Measurements from ENCODE around the gene PANK1.

The PANK1 gene

DNA sequence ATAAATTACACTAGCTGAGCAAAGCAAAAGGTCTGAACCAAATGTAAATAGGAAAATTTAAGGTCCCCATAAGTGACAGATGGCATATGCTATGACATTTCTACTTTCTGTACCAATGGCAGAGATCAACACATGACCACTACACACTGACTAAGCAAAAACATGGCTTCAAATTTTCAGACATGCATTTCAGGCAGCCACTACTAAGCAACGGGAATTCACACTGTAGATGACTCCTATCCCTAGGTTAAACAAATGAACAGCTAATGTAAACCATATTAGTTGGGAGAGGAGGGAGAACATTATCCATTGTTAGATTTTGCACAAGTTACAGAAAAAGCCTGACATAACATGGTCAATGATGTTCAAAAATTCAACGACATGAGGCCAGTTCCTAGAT is 45.0 kb upstream of the PANK1 start:
- Histone ChIP-seq H2AFZ (ENCODE audit: low read depth, low read length, severe bottlenecking) (no peak overlapping the region), H3K9ac (ENCODE audit: low read length) (no peak overlapping the region), H3K79me2 (ENCODE audit: insufficient read depth, low read length) (no peaks in the 10 kb centered on the region), H3K4me2 (ENCODE audit: low read depth, low read length, poor library complexity, severe bottlenecking) (no peak overlapping the region), H3K4me3 (ENCODE audit: insufficient read depth, low read length, poor library complexity, severe bottlenecking) (no peak overlapping the region), H3F3A (ENCODE audit: insufficient read depth) (no peaks in the 10 kb centered on the region), H3K27ac (ENCODE audit: low read depth, low read length) (no peak overlapping the region), H3K9me2 (replicated peaks; ENCODE audit: insufficient read depth, low read length) (no peaks in the 10 kb centered on the region), H3K36me3 (ENCODE audit: low read length) (no peaks in the 10 kb centered on the region), H4K20me1 (ENCODE audit: low read depth, low read length) (no peaks in the 10 kb centered on the region), H3K9me3 (ENCODE audit: insufficient read depth, low read length) (no peaks in the 10 kb centered on the region), H3K27me3 (ENCODE audit: low read length) (no peaks in the 10 kb centered on the region)
- TF ChIP-seq, protein P1, sequence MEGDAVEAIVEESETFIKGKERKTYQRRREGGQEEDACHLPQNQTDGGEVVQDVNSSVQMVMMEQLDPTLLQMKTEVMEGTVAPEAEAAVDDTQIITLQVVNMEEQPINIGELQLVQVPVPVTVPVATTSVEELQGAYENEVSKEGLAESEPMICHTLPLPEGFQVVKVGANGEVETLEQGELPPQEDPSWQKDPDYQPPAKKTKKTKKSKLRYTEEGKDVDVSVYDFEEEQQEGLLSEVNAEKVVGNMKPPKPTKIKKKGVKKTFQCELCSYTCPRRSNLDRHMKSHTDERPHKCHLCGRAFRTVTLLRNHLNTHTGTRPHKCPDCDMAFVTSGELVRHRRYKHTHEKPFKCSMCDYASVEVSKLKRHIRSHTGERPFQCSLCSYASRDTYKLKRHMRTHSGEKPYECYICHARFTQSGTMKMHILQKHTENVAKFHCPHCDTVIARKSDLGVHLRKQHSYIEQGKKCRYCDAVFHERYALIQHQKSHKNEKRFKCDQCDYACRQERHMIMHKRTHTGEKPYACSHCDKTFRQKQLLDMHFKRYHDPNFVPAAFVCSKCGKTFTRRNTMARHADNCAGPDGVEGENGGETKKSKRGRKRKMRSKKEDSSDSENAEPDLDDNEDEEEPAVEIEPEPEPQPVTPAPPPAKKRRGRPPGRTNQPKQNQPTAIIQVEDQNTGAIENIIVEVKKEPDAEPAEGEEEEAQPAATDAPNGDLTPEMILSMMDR (IDR thresholded peaks at IDR 0.05; ENCODE audit: insufficient read depth, low read length, poor library complexity, severe bottlenecking): no peak
- TF ChIP-seq EZH2phosphoT487 (conservative IDR thresholded peaks at IDR 0.05; ENCODE audit: low read length): no peak

DNA sequence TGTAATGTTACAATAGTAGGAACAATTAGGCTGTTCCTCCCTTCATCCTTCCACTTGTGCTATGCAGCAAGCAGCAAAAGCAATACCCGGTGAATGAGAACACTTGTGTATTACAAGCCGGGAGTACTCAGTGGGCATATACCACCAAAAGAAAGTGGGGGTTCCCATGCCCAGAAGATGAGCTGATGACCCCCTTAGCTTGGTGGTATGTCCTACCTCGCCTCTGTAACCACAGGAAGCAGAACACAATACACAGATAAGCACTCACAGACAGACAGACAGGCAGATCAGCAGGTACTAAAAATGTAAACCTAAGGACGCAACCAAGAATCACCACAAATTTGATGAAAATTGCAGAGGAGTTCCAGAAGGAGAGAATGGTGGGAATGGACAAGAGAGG is 40.9 kb upstream of the PANK1 start:
- Histone ChIP-seq H3K27me3 (ENCODE audit: low read length) (no peaks in the 10 kb centered on the region), H4K20me1 (ENCODE audit: low read depth, low read length) (no peaks in the 10 kb centered on the region), H3K79me2 (ENCODE audit: insufficient read depth, low read length) (no peaks in the 10 kb centered on the region), H3K9me3 (ENCODE audit: insufficient read depth, low read length) (no peaks in the 10 kb centered on the region), H3K4me2 (ENCODE audit: low read depth, low read length, poor library complexity, severe bottlenecking) (no peak overlapping the region), H2AFZ (ENCODE audit: low read depth, low read length, severe bottlenecking) (no peak overlapping the region), H3K9ac (ENCODE audit: low read length) (no peak overlapping the region), H3K36me3 (ENCODE audit: low read length) (no peaks in the 10 kb centered on the region), H3K4me3 (ENCODE audit: insufficient read depth, low read length, poor library complexity, severe bottlenecking) (no peak overlapping the region), H3F3A (ENCODE audit: insufficient read depth) (no peaks in the 10 kb centered on the region), H3K9me2 (replicated peaks; ENCODE audit: insufficient read depth, low read length) (no peaks in the 10 kb centered on the region), H3K27ac (ENCODE audit: low read depth, low read length) (no peak overlapping the region)
- TF ChIP-seq EZH2phosphoT487 (conservative IDR thresholded peaks at IDR 0.05; ENCODE audit: low read length): no peak
- TF ChIP-seq, protein P1 (IDR thresholded peaks at IDR 0.05; ENCODE audit: insufficient read depth, low read length, poor library complexity, severe bottlenecking): no peak

DNA sequence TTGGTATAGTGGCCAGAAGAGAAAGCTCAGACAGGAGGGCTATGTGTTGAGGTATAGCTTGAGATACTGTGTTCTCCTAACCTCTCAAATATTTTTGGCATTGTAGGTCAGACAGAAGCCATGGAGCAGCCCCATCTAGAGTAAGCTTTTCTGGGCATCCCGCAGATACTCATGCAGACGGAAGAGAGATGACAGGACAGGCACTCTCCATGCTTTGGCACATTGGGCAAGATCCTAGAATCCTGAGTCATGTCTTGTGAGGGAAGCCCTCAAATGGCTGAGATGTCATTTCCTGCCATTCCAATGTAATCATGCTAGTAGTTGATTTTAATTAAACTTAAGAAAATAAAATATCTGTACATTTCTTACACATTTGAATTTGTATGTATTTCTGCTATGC is 39.6 kb upstream of the PANK1 start:
- no peak overlapping the region for H2AFZ ChIP-seq (ENCODE audit: low read depth, low read length, severe bottlenecking)
- no peaks in the 10 kb centered on the region for H4K20me1 ChIP-seq (ENCODE audit: low read depth, low read length)
- H3K27ac ChIP-seq (ENCODE audit: low read depth, low read length): no peak overlapping the region
- no peak overlapping the region for H3K4me2 ChIP-seq (ENCODE audit: low read depth, low read length, poor library complexity, severe bottlenecking)
- H3F3A ChIP-seq (ENCODE audit: insufficient read depth): no peaks in the 10 kb centered on the region
- no peaks in the 10 kb centered on the region for H3K9me3 ChIP-seq (ENCODE audit: insufficient read depth, low read length)
- H3K27me3 ChIP-seq (ENCODE audit: low read length): no peaks in the 10 kb centered on the region
- no peak overlapping the region for H3K4me3 ChIP-seq (ENCODE audit: insufficient read depth, low read length, poor library complexity, severe bottlenecking)
- H3K36me3 ChIP-seq (ENCODE audit: low read length): no peaks in the 10 kb centered on the region
- H3K9me2 ChIP-seq (replicated peaks; ENCODE audit: insufficient read depth, low read length): no peaks in the 10 kb centered on the region
- TF ChIP-seq EZH2phosphoT487 (conservative IDR thresholded peaks at IDR 0.05; ENCODE audit: low read length): no peak
- TF ChIP-seq, protein P1 (IDR thresholded peaks at IDR 0.05; ENCODE audit: insufficient read depth, low read length, poor library complexity, severe bottlenecking): no peak
- no peak overlapping the region for H3K9ac ChIP-seq (ENCODE audit: low read length)
- no peaks in the 10 kb centered on the region for H3K79me2 ChIP-seq (ENCODE audit: insufficient read depth, low read length)

Measured in SU-DHL-6 (cell line).